H1 (cell line): Measurements from ENCODE around the gene FGF2. TPM values are rescaled to one million over a fixed set of nuclear protein-coding genes. Genes with fewer than 3 reads are reported as not detected.

ENCODE experiments used
- CTCF ChIA-PET: fragments of 300-600 bp; sonication (Branson Sonifier 250); formaldehyde crosslinking; loops from one replicate; lab custom pipeline; 2021; ENCODE audit not compliant: partially characterized antibody; lab: Charles Lee
- POLR2A ChIA-PET: fragments of 300-600 bp; sonication (Branson Sonifier 250); formaldehyde crosslinking; loops from one replicate; lab custom pipeline; 2021; ENCODE audit warnings: inconsistent platforms; ENCODE audit not compliant: partially characterized antibody; lab: Charles Lee
- DNase-seq, 2 experiments: peaks; one replicate each; pipeline versions ENCODE4 v3.0.0 to v3.0.0-alpha.2; 2010 to 2022; ENCODE audit warnings: low spot score in 2 of 2, low read depth in 1 of 2, mixed read lengths in 1 of 2
- FAIRE-seq: peaks from 2 replicates; lab custom pipeline; 2011; peaks lifted over from hg19 to GRCh38; lab: Jason Lieb, UNC
- H2AFZ ChIP-seq: 2 replicates; pipeline ENCODE4 v1.8.1; 2012; ENCODE audit warnings: low read length, inconsistent platforms
- H2AK5ac ChIP-seq: 2 replicates; pipeline ENCODE4 v1.6.1; 2013; ENCODE audit warnings: low read depth, low read length
- H2BK120ac ChIP-seq: replicated peaks from 2 replicates; pipeline ENCODE3; 2013; ENCODE audit warnings: low read depth, low read length, inconsistent platforms
- H2BK12ac ChIP-seq: 2 replicates; pipeline ENCODE4 v1.6.1; 2013; ENCODE audit warnings: low read depth, low read length
- H2BK15ac ChIP-seq: 2 replicates; pipeline ENCODE4 v1.6.1; 2013; ENCODE audit warnings: low read length
- H2BK20ac ChIP-seq: 2 replicates; pipeline ENCODE4 v1.6.1; 2013; ENCODE audit warnings: low read length
- H2BK5ac ChIP-seq: 2 replicates; pipeline ENCODE4 v1.6.1; 2013; ENCODE audit warnings: low read depth, low read length
- H3K14ac ChIP-seq: 2 replicates; pipeline ENCODE4 v1.6.1; 2013; ENCODE audit warnings: inconsistent platforms; ENCODE audit not compliant: insufficient read length
- H3K18ac ChIP-seq: 2 replicates; pipeline ENCODE4 v1.6.1; 2013; ENCODE audit warnings: low read length; ENCODE audit errors: extremely low read depth
- H3K23ac ChIP-seq: 2 replicates; pipeline ENCODE4 v1.6.1; 2013; ENCODE audit warnings: inconsistent platforms; ENCODE audit not compliant: insufficient read length
- H3K23me2 ChIP-seq: 2 replicates; pipeline ENCODE4 v1.6.1; 2013; ENCODE audit warnings: low read depth, low read length
- H3K27ac ChIP-seq: 2 replicates; pipeline ENCODE4 v1.6.1; 2011; ENCODE audit warnings: low read depth, low read length, inconsistent platforms
- H3K27me3 ChIP-seq, 4 experiments: replicated peaks in 1 of 4; 1 replicate in 1 of 4; 2 replicates in 3 of 4; pipeline versions ENCODE4 v1.6.1 to v1.8.1; 2011 to 2013; ENCODE audit warnings: low read length in 3 of 4, mild to moderate bottlenecking in 3 of 4, inconsistent platforms in 2 of 4, mixed read lengths in 2 of 4, moderate library complexity in 1 of 4; ENCODE audit not compliant: control insufficient read depth in 3 of 4, insufficient read depth in 3 of 4; ENCODE audit errors: extremely low read depth in 1 of 4
- H3K36me3 ChIP-seq, 4 experiments: 2 replicates each; pipeline versions ENCODE4 v1.6.1 to v1.8.1; 2011 to 2013; ENCODE audit warnings: mild to moderate bottlenecking in 4 of 4, low read length in 3 of 4, moderate library complexity in 2 of 4, control low read depth in 1 of 4, inconsistent platforms in 1 of 4; ENCODE audit not compliant: insufficient read depth in 4 of 4, control insufficient read depth in 2 of 4
- H3K4ac ChIP-seq: replicated peaks from 2 replicates; pipeline ENCODE3; 2013; ENCODE audit warnings: low read length, low read depth, mixed read lengths, inconsistent platforms; ENCODE audit not compliant: insufficient read length
- H3K4me1 ChIP-seq, 4 experiments: replicated peaks in 1 of 4; 1 replicate in 1 of 4; 2 replicates in 3 of 4; pipeline versions ENCODE4 v1.6.1 to v1.8.1; 2011 to 2013; ENCODE audit warnings: low read length in 3 of 4, inconsistent platforms in 2 of 4, mixed read lengths in 1 of 4; ENCODE audit not compliant: insufficient read depth in 4 of 4, control insufficient read depth in 3 of 4
- H3K4me2 ChIP-seq, 2 experiments: 2 replicates each; pipeline versions ENCODE4 v1.6.1 to v1.8.1; 2011 to 2013; ENCODE audit warnings: low read depth in 2 of 2, low read length in 2 of 2, control low read depth in 1 of 2, inconsistent platforms in 1 of 2, mild to moderate bottlenecking in 1 of 2; ENCODE audit not compliant: insufficient read depth in 1 of 2
- H3K4me3 ChIP-seq, 4 experiments: fragments of 200-600, 300-600 bp in 1 of 4; sonication (generic), shearing (Covaris generic), sonication (Bioruptor Twin) in 1 of 4; 2 replicates each; pipeline versions ENCODE4 v1.5.1 to v1.8.1; 2011 to 2016; ENCODE audit warnings: low read length in 4 of 4, low read depth in 3 of 4, control low read depth in 2 of 4, inconsistent platforms in 2 of 4, mild to moderate bottlenecking in 2 of 4, mixed read lengths in 1 of 4, moderate library complexity in 1 of 4; ENCODE audit not compliant: insufficient read depth in 2 of 4; ENCODE audit errors: extremely low read depth in 1 of 4
- H3K56ac ChIP-seq: replicated peaks from 2 replicates; pipeline ENCODE3; 2013; ENCODE audit warnings: low read depth, mild to moderate bottlenecking, mixed read lengths, low read length, inconsistent platforms; ENCODE audit not compliant: insufficient read length
- H3K79me1 ChIP-seq: 2 replicates; pipeline ENCODE4 v1.6.1; 2013; ENCODE audit warnings: low read depth, low read length, control low read depth
- H3K79me2 ChIP-seq, 2 experiments: 2 replicates each; pipeline versions ENCODE4 v1.6.1 to v1.8.1; 2012 to 2013; ENCODE audit warnings: low read length in 2 of 2, mild to moderate bottlenecking in 2 of 2, inconsistent platforms in 1 of 2; ENCODE audit not compliant: insufficient read depth in 2 of 2, control insufficient read depth in 1 of 2
- H3K9ac ChIP-seq, 4 experiments: replicated peaks in 1 of 4; 1 replicate in 1 of 4; 2 replicates in 3 of 4; pipeline versions ENCODE4 v1.6.1 to v1.8.1; 2011 to 2013; ENCODE audit warnings: low read depth in 3 of 4, low read length in 3 of 4, control low read depth in 2 of 4, mild to moderate bottlenecking in 2 of 4, moderate library complexity in 2 of 4, inconsistent platforms in 1 of 4; ENCODE audit errors: extremely low read depth in 1 of 4
- H3K9me3 ChIP-seq, 2 experiments: 2 replicates each; pipeline versions ENCODE4 v1.6.1 to v1.8.1; 2012 to 2013; ENCODE audit warnings: mild to moderate bottlenecking in 2 of 2, moderate library complexity in 2 of 2, control low read depth in 1 of 2, inconsistent platforms in 1 of 2, low read depth in 1 of 2, low read length in 1 of 2, mixed read lengths in 1 of 2; ENCODE audit not compliant: insufficient read depth in 2 of 2
- H4K20me1 ChIP-seq, 2 experiments: replicated peaks in 1 of 2; 2 replicates each; pipeline versions ENCODE3 to v1.8.1; 2011 to 2013; ENCODE audit warnings: inconsistent platforms in 2 of 2, low read length in 2 of 2, mild to moderate bottlenecking in 1 of 2; ENCODE audit not compliant: insufficient read depth in 2 of 2, control insufficient read depth in 1 of 2
- H4K5ac ChIP-seq: 2 replicates; pipeline ENCODE4 v1.6.1; 2013; ENCODE audit warnings: low read length, low read depth, mixed read lengths, inconsistent platforms; ENCODE audit not compliant: insufficient read length
- H4K8ac ChIP-seq: 2 replicates; pipeline ENCODE4 v1.8.0; 2013; ENCODE audit warnings: mild to moderate bottlenecking, moderate library complexity, low read length, inconsistent platforms; ENCODE audit not compliant: insufficient read depth; ENCODE audit errors: extremely low read depth
- H4K91ac ChIP-seq: replicated peaks from 2 replicates; pipeline ENCODE3; 2013; ENCODE audit warnings: low read length, mixed read lengths, inconsistent platforms; ENCODE audit not compliant: insufficient read length
- CBX5 ChIP-seq: fragments of 300-800, 300-1000 bp; sonication (generic); IDR thresholded peaks from 2 replicates; pipeline ENCODE4 v1.7.1; 2016; ENCODE audit warnings: antibody characterized with exemption, low read length, low read depth
- CEBPB ChIP-seq: IDR thresholded peaks from 2 replicates; pipeline ENCODE4 v1.6.1; 2012; ENCODE audit warnings: low read depth, low read length
- EZH2 ChIP-seq: fragments of 200-600 bp; sonication (generic); IDR thresholded peaks from 2 replicates; pipeline ENCODE4 v1.7.1; 2012; ENCODE audit warnings: low read depth, mild to moderate bottlenecking, moderate library complexity, low read length, inconsistent platforms; ENCODE audit not compliant: severe bottlenecking
- KDM4A ChIP-seq: IDR thresholded peaks from one replicate; pipeline ENCODE4 v1.7.1; 2012; ENCODE audit warnings: low read depth, mild to moderate bottlenecking, moderate library complexity, low read length, inconsistent platforms; ENCODE audit not compliant: severe bottlenecking
- WGBS, 2 experiments: shearing (Covaris generic) in 1 of 2; methylation state at CpG; one replicate each; pipeline versions ENCODE4 v1.1.6 to v1.1.7; 2013 to 2015; ENCODE audit warnings: low lambda C conversion rate in 2 of 2, mixed read lengths in 2 of 2, inconsistent platforms in 1 of 2, low coverage in 1 of 2, missing lambda C conversion rate in 1 of 2; ENCODE audit not compliant: insufficient replicate concordance in 2 of 2, insufficient coverage in 1 of 2, insufficient read length in 1 of 2; ENCODE audit errors: extremely low coverage in 1 of 2, missing lambda C conversion rate in 1 of 2; 5-methylcytosine and 5-hydroxymethylcytosine counted together
- polyA plus RNA-seq, 7 experiments: library from polyadenylated mRNA; depleted of rRNA in 3 of 7; stranded (reverse) in 5 of 7; unstranded in 2 of 7; fragments of >200 nt in 5 of 7; fragments of 200-250 nt in 2 of 7; gene quantifications; 1 replicate in 5 of 7; 2 replicates in 1 of 7; 4 replicates in 1 of 7; pipeline versions ENCODE4 v1.2.1 to v1.2.3, GENCODE V29; 2011 to 2013; ENCODE audit warnings: missing spikeins in 2 of 7, mixed read lengths in 2 of 7
- total RNA-seq: library from RNA; stranded (reverse); fragmentation: NEBNext Ultra II Directional; extraction: Animal tissue kit (Norgen Biotek cat#: 25700); gene quantifications from 2 replicates; pipeline ENCODE4 v1.2.1, GENCODE V29; 2021

FGF2 gene
- total and polyA plus RNA-seq, 2 of the 8 experiments (the other 6 are each of a cell fraction or from before 2014, with no cell fraction given), result 23.4 to 145 TPM

- H2AFZ ChIP-seq, result no peak overlapping the region
- H2BK12ac ChIP-seq, result no peak overlapping the region
- no peaks in the 10 kb centered on the region for H3K9me3 ChIP-seq
- ChIA-PET POLR2A (interaction anchor here (1.0 kb wide), 1 partner anchor 14 kb away, joined by 3 read pairs; no protein-coding TSS in a partner anchor), CTCF (no interaction called here)
- DNase-seq (no peak), FAIRE-seq (no peak)
- no peak overlapping the region for H4K5ac ChIP-seq
- no peak overlapping the region for H2AK5ac ChIP-seq
- H3K79me1 ChIP-seq, result no peaks in the 10 kb centered on the region
- H2BK20ac ChIP-seq, result no peak overlapping the region
- no peak overlapping the region for H2BK5ac ChIP-seq
- no peak overlapping the region for H3K4ac ChIP-seq
- H2BK120ac ChIP-seq, result no peak overlapping the region
- H4K8ac ChIP-seq, result no peak overlapping the region
- H3K56ac ChIP-seq, result no peak overlapping the region
- no peak overlapping the region for H2BK15ac ChIP-seq
- H3K18ac ChIP-seq, result no peak overlapping the region
- H3K14ac ChIP-seq, result no peak overlapping the region
- peaks cover 0 to 9% (median 4%) of the 10 kb centered on the region in 4 experiments; a peak in 3 of 7 replicates for H3K4me1 ChIP-seq
- no peak overlapping the region for H4K91ac ChIP-seq
- no peak overlapping the region for H3K4me3 ChIP-seq
- peaks cover 0 to 6% (median 0%) of the 10 kb centered on the region in 4 experiments; a peak in 3 of 8 replicates for H3K36me3 ChIP-seq
- no peak overlapping the region for H3K4me2 ChIP-seq
- no peaks in the 10 kb centered on the region for H3K23me2 ChIP-seq
- no peaks in the 10 kb centered on the region for H3K27me3 ChIP-seq
- H3K27ac ChIP-seq, result no peak overlapping the region
- H3K79me2 ChIP-seq, result no peaks in the 10 kb centered on the region
- WGBS, 2 experiments, result 96% methylated on average over 7 of the region's 7 CpGs; no CpG with 5 or more reads in 1 of the 2 experiments
- no peak overlapping the region for H3K23ac ChIP-seq
- no peaks in the 10 kb centered on the region for H4K20me1 ChIP-seq
- H3K9ac ChIP-seq, result no peak overlapping the region
- TF ChIP-seq CBX5, result no peak
- TF ChIP-seq EZH2, result no peak
- TF ChIP-seq KDM4A, result no peak
- TF ChIP-seq CEBPB, result no peak
Measured at GRCh38 chr4:122906859-122907305, 80.3 kb downstream of the FGF2 start.
